Upper lobe of left lung (tissue), 4 donors: ENCODE data around the gene PCDHGB2.

Experiments used
- CTCF ChIP-seq, 6 experiments: fragments of 450-650 bp in 4 of 6; fragments of 200-600 bp in 2 of 6; sonication (generic) in 2 of 6; IDR thresholded peaks; one replicate each; pipeline ENCODE4 v1.5.1; 2016 to 2019; ENCODE audit warnings: antibody characterized with exemption in 6 of 6
- POLR2A ChIP-seq, 4 donors: fragments of 450-650 bp; IDR thresholded peaks; one replicate each; pipeline ENCODE4 v1.5.1; 2016 to 2017; ENCODE audit warnings: antibody characterized with exemption in 4 of 4, mild to moderate bottlenecking in 2 of 4

GRCh38 chr5:141319699-141320098 is 40.1 kb upstream of the PCDHGB2 start:
- TF ChIP-seq CTCF (IDR thresholded peaks at IDR 0.05): no peak
- TF ChIP-seq POLR2A (IDR thresholded peaks at IDR 0.05): no peak
